NT2/D1 (cell line): ENCODE data around the gene CTSA.

ENCODE experiments used
- DNase-seq: peaks from one replicate; pipeline ENCODE4 v3.0.0-alpha.2; 2011; ENCODE audit warnings: low read depth, low spot score
- H3K27me3 ChIP-seq: 2 replicates; pipeline ENCODE4 v1.6.0; 2011; ENCODE audit warnings: mild to moderate bottlenecking; ENCODE audit not compliant: insufficient read length, insufficient read depth
- H3K36me3 ChIP-seq: 2 replicates; pipeline ENCODE4 v1.6.1; 2011; ENCODE audit warnings: mild to moderate bottlenecking, low read length, mixed read lengths; ENCODE audit not compliant: insufficient read depth, insufficient read length
- H3K4me1 ChIP-seq: 2 replicates; pipeline ENCODE4 v1.5.1; 2011; ENCODE audit not compliant: insufficient read depth, insufficient read length
- H3K4me3 ChIP-seq: 2 replicates; pipeline ENCODE4 v1.5.1; 2011; ENCODE audit warnings: low read depth; ENCODE audit not compliant: insufficient read length
- H3K9ac ChIP-seq: 2 replicates; pipeline ENCODE4 v1.6.0; 2011; ENCODE audit warnings: low read depth; ENCODE audit not compliant: insufficient read length
- H3K9me3 ChIP-seq: 2 replicates; pipeline ENCODE4 v1.5.1; 2011; ENCODE audit warnings: mild to moderate bottlenecking, low read length; ENCODE audit not compliant: insufficient read depth
- SUZ12 ChIP-seq: IDR thresholded peaks from 2 replicates; pipeline ENCODE4 v1.6.1; 2011; ENCODE audit not compliant: insufficient read length, insufficient read depth; ENCODE audit errors: extremely low read depth
- YY1 ChIP-seq: IDR thresholded peaks from 2 replicates; pipeline ENCODE4 v1.6.1; 2011; ENCODE audit not compliant: insufficient read length, insufficient read depth
- ZNF274 ChIP-seq: IDR thresholded peaks from 2 replicates; pipeline ENCODE4 v1.6.1; 2011; ENCODE audit warnings: mild to moderate bottlenecking, low read depth, low read length

CTSA gene

GRCh38 chr20:45859916-45860315 lies 31.2 kb upstream of the CTSA start:
- TF ChIP-seq YY1: no peak
- TF ChIP-seq SUZ12: no peak
- TF ChIP-seq ZNF274: no peak
- H3K4me1 ChIP-seq: peaks cover 6% of the 10 kb centered on the region
- H3K36me3 ChIP-seq: peaks cover 8% of the 10 kb centered on the region
- no peak overlapping the region for H3K4me3 ChIP-seq
- no peak for DNase-seq
- H3K9ac ChIP-seq: no peak overlapping the region
- no peaks in the 10 kb centered on the region for H3K9me3 ChIP-seq
- no peaks in the 10 kb centered on the region for H3K27me3 ChIP-seq

- no peak overlapping the region for H3K9ac ChIP-seq
- H3K4me1 ChIP-seq: peaks cover 3% of the 10 kb centered on the region
- DNase-seq: no peak
- H3K27me3 ChIP-seq: no peaks in the 10 kb centered on the region
- TF ChIP-seq YY1 (no peak), SUZ12 (no peak), ZNF274 (no peak)
- H3K4me3 ChIP-seq: no peak overlapping the region
- H3K9me3 ChIP-seq: no peaks in the 10 kb centered on the region
- peaks cover 4% of the 10 kb centered on the region for H3K36me3 ChIP-seq
Observed at GRCh38 chr20:45860560-45861220, 30.4 kb upstream of the CTSA start.

GRCh38 chr20:45861221-45862075 lies 29.7 kb upstream of the CTSA start:
- Histone ChIP-seq H3K9me3 (no peaks in the 10 kb centered on the region), H3K9ac (no peak overlapping the region), H3K4me1 (peaks cover 3% of the 10 kb centered on the region), H3K4me3 (no peak overlapping the region), H3K27me3 (no peaks in the 10 kb centered on the region), H3K36me3 (no peaks in the 10 kb centered on the region)
- TF ChIP-seq YY1: no peak
- TF ChIP-seq SUZ12: no peak
- TF ChIP-seq ZNF274: no peak
- DNase-seq: no peak

GRCh38 chr20:45863543-45864470 lies 27.3 kb upstream of the CTSA start:
- H3K4me1 ChIP-seq: no peaks in the 10 kb centered on the region
- H3K27me3 ChIP-seq: no peaks in the 10 kb centered on the region
- DNase-seq: no peak
- no peaks in the 10 kb centered on the region for H3K36me3 ChIP-seq
- no peak overlapping the region for H3K4me3 ChIP-seq
- TF ChIP-seq YY1 (no peak), ZNF274 (no peak), SUZ12 (no peak)
- no peak overlapping the region for H3K9ac ChIP-seq
- no peaks in the 10 kb centered on the region for H3K9me3 ChIP-seq

- Histone ChIP-seq H3K4me1 (no peaks in the 10 kb centered on the region), H3K9ac (no peak overlapping the region), H3K4me3 (no peak overlapping the region), H3K9me3 (no peaks in the 10 kb centered on the region), H3K36me3 (no peaks in the 10 kb centered on the region), H3K27me3 (no peaks in the 10 kb centered on the region)
- TF ChIP-seq YY1 (no peak), ZNF274 (no peak), SUZ12 (no peak)
- no peak for DNase-seq
Observed at GRCh38 chr20:45866454-45866853, 24.7 kb upstream of the CTSA start.

- no peak for TF ChIP-seq YY1
- TF ChIP-seq SUZ12: no peak
- TF ChIP-seq ZNF274: no peak
- Histone ChIP-seq H3K9me3 (no peaks in the 10 kb centered on the region), H3K4me3 (no peak overlapping the region), H3K4me1 (no peaks in the 10 kb centered on the region), H3K27me3 (no peaks in the 10 kb centered on the region), H3K9ac (no peak overlapping the region), H3K36me3 (no peaks in the 10 kb centered on the region)
- DNase-seq: no peak
Observed at GRCh38 chr20:45867136-45867818, 23.9 kb upstream of the CTSA start.
